Limb (tissue), 2 donors: ENCODE measurements around the gene LDLRAD3.
"Not testable (repeated sequence)": the region's sequence is repeated elsewhere in the genome, so short reads cannot be mapped to it uniquely, and the experiment has no call there.

ENCODE experiments used
- DNase-seq, 2 donors: peaks; one replicate each; pipeline ENCODE4 v3.0.0-alpha.2; 2016; ENCODE audit errors: extremely low spot score in 2 of 2

LDLRAD3 gene

DNA sequence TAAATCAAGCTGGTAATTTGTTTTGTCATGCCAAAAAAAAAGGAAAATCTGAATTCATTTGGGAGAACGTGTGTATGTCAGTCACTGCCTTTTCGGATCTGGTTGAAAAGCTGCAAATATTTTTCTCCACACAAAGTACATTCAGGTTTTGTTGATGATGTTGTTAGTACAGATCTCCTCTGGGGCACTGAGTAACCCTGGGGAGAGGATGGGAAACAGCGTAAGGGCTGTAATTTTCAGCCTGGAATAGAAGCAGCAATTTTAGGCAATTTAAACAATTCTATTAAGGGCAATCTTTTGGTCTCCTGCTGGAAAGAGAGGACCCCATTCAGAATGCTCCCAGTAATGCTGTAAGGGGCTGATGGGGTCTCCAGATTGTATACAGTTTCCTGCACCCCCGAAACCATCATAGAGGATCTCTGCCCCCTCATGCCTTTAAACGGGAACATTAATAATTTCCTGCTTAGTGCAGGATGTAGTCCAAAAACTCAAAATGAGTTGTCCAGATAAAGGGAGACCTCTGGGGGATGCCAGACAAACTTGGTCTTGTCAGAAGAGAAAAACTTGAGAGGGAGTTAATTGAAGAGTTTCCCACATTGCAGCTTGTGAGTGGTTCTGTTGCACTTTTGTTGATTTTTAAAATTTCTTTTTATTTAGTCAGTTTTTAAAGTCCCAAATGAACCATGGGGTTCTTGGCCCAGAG, 213.1 kb downstream of the LDLRAD3 start:
- DNase-seq: peak in 1 of 2 donors; percentile 12

DNA sequence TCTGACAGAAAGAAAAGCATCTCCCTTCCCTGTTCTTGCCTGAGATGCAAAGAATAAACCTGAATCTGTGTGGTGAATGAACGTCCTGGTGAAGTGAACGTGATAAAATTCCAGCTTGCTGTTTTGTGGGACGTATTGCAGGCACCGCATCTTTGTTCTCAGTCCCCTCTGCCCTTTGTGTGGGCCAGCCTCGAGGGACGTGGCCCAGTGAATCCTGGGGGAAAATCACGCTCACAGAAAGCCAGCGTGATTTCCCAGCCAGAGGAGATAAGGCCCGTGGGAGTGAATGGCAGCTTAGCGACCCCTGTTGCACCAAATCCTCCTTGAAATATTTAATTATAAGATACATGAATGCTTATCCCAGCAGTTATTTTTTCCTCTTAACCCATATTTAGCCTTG, 216.2 kb downstream of the LDLRAD3 start:
- DNase-seq: peak in 1 of 2 donors; percentile 23

DNA sequence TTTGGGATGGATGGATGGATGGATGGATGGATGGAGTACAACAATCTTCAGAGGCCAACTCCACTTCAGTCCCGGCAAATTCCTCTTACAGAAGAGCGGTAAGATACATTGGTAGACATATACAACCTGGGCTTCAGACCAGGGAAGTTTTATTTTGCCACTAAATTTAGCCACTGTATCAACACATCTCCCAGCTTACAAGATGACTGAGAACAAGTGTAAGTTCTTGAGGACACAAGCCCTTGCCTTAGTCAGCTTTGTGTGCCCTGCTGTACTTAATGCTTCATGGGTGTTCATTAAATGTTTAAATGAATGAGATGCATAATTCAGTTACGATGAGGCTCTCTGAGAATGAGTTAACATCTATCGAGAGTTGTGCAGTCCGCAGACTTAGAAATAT, 217.7 kb downstream of the LDLRAD3 start:
- peak in 1 of 2 donors; percentile 1 for DNase-seq

DNA sequence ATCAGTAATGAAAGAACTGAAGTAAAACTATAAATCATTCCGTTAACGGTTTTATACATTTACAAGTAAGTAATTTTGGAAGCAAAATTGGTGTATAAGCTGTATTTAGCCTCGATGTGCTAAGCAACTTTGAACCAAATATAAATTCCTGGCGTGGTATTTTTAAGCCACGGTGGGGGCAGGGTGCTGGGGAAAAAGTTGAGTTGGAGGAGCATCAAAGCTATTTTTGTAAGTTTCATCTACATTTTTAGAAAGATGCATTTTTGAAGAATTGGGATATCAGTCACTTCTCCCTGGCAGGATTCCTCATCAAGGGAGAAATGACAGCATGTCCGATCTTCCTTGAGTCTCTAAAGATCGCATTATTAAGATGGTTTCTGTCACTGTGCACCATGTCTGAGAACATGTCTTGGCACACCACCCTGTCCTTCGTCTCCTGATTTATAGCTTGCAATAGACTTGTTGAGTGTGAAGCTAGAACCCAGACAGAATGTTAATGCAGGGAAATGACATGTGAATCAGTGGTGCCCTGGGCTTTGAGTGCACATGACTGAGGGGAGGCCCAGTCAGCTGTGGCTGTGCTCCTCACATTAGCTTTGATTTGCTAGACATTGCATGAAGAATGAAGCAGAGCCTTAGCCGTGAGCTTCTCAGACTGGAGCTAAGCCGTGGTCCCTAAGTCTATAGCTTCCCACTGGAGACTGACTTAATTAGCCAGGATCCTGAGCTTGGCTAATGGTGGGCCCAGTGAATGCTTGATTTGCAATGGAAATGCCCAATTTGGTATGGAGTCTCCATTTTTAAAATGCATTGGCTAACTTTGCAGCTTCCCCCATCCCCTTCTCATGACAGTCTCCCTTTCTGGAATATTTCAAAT, 218.4 kb downstream of the LDLRAD3 start:
- DNase-seq: peak; percentile 39 to 67

DNA sequence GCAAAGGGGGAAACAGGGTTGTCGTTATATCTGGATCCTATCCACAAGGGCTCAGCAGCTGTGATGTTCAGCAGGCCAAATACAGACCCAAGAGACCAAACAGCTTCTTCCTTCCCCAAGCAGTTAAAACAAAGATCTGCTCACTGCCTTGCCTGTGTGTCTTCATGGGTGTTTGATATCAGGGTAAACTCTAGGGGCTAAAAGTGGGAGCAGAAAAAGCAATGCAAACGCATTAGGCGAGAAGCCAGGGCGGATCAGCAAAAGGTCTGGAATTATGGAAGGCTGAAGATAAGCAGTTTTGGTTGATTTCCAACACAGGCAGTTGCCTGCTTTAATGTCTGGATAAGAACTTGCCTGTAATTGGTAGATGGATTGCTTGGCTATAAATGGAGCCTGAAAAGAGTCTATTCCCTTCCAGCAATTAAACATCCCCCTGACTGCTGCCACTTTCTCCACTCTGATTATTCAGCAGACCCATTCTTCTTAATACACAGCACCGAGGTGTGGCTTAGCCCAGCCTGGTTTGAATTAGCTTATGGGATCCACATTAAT, 219.1 kb downstream of the LDLRAD3 start:
- peak; percentile 53 to 59 for DNase-seq

DNA sequence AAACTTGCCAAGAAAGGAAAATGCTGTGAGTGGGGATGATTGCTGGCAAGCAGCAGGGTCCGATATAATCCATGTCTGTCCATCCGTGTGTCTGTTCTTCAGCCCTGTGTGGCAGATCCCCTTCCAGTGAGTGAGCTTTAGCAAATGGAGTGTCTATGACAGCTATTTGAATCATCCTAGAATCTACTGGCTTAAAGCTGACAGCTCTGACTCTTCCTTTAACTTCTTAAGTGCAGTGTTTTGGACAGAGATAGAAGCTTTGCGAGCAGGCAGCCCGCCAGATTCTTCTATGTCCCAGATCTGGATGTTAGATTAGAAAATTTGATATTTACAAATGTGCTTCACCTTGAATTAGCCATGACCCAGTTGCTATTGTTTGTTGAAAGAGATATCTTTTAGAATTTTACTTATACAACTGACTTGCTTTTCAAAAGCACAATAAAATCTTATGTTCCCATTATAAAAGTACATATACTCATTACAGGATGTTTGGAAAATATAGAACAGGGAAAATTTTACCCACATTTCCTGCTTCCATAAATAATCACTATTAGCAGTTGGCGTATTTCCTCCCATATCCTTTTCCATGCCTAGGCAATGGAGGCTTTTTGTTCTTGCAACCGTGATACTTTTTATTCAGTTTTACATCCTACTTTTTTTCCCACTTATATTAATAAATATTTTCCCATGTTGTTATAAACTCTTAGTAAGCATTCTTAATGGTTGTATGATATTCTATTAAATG, 220.8 kb downstream of the LDLRAD3 start:
- peak in 1 of 2 donors; percentile 30 for DNase-seq

DNA sequence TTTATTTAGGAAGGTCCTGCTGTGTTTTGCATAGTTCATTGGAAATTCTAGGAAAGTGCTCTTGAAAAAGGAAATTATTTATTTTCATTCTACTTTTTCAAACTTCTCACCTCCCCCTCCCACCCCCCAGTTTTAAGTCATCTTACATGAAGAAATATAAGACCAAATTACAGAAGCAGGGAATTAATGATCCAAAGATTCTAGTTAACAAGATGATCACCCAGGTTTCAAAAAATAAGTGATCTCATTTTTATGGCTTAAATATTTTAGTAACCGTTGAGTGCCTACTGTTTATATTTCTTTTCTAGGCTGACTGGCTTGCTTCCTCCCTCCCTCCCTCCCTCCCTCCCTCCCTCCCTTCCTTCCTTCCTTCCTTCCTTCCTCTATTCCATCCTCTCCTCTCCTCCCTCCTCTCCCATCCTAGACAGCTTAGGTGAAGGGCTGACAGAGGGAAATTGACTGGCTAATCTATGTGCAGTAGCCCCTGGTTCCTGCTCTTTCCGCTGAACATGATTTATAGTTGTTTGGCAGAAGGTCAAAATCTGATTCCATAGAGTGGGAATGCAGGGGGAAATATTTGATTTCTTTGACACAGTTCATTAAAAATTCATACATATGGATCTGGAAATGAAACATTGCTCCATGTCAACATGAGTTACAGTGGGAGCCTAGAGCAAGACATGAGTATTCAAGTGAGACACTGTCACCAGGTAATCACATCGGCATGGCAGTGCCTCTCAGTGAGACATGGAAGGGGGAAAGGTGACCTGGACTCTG, 221.9 kb downstream of the LDLRAD3 start:
- no peak for DNase-seq

DNA sequence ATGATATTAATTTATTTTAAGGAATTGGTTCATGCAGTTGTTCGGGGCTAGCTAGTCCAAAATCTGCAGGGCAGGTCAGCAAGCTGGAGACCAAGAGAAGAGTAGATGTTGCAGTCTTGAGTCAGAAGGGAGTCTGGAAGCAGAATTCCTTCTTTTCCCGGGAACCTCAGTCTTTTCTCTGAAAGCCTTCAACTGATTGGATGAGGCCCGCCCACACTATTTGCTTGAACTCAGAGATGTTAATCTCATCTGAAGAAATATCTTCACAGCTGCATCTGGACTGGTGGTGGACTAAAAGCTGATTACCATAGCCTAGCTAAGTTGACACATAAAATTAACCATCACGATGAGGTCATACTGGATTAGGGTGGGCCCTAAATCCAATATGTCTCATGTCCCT, 223.2 kb downstream of the LDLRAD3 start:
- no peak for DNase-seq

DNA sequence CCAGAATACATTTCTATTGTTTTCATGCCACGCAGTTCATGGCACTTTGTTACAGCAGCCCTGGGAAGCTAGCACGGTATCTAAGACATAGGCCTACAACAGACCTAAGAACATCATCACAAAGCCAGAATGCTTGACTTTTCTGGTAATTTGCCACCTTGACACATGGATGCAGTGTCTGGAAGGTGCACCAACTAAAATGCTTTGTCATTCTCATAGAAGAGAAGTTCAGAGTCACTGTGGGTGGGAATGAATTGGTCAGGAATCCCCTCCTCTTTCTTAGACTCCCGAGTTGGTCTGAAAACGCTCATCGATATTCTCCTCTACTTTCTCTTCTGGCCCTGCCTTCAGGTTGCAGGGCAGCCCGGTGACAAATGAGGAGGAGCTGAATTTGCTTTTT, 223.9 kb downstream of the LDLRAD3 start:
- DNase-seq: no peak

DNA sequence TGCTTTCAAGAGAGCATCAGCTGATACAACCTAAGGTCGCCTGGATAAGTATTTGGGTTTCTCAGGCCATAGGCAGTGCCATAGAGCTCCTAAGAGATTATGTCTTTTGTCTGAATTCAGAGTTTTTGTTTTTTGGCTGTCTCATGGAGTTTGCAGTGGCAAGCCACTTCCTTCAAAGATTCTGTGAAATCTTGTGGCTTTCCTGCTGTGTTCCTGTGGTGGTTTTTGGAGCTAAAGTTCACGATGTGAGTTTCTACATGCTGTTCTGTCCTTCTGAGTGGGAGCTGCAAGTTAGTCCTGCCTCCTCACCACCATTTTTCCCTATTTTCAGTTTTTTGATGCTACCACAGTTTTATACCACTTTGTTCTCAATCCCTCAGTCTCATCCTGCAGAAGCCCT, 234.0 kb downstream of the LDLRAD3 start:
- no peak for DNase-seq

DNA sequence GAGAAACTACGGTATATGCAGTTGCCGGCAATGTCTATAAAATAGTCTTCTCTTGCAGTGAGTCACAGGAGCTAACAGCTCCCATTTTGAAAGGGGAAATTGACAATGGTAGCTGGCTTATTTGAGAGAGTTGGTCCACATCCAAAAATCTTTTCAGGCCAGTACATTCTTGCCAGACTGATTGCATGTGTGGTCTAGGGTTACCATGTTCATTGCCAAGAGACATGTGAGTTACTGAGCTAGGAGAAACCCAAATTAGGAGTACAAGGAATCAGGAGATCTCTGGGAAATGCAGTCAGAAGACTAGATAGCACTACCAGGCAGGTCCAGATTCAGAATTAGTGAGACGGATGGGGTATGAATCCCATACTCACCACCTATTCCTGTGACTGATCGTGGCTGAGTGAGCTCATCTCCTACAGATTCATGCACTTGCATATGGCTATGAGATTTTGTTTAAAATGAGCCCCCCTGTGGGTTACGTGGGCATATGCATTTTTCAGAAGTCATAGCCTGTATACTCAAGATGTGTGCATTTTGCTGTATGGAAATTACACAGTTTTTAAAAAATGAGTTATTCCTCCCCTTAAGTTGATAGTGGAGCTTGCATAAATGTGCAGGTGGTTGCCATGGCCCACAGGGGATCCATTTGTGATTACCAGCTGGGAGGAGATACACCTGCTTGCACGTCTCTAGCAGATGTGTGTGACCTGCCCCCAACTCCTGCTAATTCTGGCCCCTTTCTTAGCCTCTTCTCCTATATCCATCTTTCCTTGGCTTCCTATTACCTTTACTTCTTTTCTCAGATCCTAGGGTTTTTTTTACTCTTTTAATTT, 242.7 kb downstream of the LDLRAD3 start:
- DNase-seq: peak in 1 of 2 donors; percentile 67

DNA sequence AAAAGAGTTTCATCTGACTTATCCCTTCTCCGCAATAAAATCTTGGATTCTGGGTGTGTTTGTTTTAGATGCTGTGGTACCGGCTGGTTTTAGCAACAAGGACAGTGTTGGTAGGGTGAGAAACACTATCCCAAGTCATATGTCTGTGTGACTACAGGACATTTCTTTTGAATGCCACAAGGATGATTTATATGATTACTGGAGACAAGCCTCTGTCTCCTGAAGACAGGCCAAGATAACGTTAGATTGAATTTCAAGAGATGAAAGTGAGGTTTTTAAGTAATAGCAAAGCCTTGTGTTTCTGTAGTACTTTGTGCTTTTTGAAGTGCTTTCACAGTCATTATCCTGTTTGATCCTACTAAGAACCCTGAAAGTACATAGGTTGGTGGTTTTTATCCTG, 243.8 kb downstream of the LDLRAD3 start:
- DNase-seq: no peak

DNA sequence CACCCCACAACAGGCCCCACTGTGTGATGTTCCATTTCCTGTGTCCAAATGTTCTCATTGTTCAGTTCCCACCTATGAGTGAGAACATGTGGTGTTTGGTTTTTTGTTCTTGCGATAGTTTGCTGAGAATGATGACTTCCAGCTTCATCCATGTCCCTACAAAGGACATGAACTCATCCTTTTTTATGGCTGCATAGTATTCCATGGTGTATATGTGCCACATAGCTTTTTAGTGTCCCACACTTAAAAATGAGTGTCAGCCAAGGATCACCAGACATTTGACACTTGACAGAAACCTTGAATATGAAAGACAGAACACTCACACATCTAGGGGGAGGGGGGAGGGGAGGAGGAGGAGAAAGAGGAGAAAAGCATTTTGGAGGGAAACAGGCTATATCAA, 245.9 kb downstream of the LDLRAD3 start:
- DNase-seq: not testable (repeated sequence)

DNA sequence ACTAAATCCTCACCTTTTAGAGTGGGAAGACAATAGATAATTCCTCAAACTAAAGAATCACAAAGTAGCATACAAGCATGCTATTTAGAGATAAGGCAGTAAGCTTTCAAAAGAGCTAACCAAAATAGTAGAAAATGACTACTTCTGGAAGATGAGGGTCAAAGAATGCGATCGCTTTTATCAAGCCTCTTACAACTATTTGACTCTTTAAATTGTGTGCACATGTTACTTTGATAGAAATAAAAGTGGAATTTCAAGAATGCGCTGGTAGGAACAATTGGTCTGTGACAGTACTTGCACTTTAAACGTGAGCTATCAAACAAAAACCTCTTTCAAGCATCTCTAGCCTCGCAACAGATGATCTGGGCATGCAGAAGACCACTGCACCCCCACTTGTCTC, 248.1 kb downstream of the LDLRAD3 start:
- DNase-seq: no peak

DNA sequence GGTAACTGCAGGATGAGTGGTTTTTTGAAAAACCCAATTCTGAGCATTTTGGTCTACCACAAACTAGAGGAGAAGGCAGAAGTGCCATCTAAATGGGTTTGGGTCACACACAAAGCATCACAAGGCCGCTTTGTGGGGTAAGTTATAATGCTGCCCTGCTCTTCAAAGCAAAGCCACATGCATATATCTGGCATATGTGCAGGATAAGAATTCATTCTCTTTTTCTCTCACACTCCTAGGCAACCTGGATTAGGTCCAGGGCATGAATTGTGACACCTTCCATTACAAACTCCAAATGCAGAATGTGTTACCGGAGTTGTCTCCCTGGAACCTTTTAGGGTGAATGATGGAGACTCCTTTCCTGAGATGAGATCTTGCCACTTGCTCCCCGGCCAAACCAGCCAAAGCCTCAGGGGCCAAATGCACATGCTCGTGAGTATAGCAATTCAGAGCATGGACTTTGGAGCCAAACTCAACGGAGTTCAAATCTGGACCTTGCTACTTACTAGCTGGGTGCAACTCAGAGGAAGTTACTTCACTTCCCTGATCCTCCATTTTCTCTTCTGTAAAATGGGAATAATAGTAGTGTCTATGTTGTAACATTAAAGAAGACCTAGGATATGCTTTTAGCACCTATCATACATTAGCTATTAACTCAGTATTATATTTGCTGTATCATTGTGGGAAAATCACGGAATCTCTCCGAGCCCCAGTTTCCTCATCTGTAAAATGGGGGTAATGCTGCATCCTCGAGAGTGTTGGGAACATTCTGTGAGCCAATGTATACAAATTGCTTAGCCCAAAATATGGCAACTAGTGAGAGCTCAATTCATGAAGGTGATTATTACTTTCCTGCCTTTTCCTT, 248.8 kb downstream of the LDLRAD3 start:
- DNase-seq: no peak

DNA sequence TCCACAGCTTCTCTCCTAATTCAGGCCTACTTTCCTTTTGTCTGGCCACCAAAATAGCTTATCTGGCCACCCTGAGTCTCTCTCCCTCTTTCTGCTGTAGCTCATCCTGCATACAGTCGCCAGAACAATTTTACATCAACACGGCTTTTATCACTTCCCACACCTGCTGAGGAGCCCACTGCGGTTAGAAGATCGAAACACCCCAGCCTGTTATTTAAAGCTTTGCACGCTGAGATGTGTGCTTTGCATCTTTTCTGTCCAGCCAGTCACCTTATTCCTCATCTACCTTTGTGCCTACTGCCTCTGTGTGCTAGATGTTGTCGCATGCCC, 249.4 kb downstream of the LDLRAD3 start:
- no peak for DNase-seq

DNA sequence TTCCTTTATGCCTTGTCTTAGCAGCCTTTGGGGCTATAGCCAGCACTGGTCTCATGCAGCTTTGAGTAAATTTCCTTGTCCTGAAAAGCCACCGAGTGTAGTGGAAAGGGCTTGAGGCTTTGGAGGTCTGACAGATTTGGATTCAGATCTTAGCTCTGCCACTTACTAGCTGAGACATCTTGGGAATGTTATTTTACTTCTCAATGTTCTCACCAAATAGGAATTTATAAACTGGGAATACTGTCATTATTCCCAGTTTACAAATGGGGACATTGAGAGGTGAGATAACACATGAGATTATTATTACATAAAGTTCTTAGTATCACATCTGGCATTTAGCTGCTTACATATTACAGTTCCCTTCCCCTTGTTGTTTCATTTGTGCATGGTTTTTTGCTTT, 249.9 kb downstream of the LDLRAD3 start:
- DNase-seq: no peak

DNA sequence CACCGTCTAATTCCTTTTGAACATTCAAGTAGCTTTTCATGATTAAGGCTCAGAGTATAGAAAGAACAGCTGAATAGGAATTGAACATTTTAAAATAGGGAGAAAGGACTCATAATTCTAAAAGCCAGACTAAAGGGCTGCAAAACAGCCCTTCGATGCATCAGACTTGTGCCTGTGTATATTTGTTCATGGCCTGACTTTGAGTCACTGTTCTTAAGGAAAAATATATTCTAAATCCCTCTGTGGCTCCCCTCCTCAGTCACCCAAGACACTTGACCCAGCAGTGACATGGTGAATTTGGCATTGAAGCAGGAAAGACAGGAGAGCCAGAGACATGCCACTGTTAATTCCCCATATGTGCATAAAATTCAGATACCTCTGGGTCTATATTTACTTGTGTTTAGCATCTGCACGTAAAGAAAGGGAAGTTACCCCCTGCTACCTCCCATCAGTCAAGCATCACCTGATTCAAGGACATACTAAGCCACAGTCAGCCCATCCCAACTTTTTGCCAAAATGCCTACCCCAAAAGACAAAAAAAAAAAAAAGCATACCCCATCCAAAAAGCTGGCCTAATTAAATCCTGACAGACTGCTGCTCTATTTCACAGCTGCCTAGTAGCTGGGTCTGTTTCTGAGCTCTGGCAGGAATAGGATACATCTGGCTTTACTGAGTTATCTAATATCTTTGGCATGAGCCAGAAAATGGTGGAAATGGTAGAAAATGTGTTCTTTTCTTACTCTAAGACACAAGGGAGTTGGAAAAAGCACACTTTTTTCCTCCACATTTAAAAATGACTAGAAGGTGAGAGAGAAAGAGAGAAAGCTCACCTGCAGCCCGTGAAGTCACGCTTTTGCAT, 251.9 kb downstream of the LDLRAD3 start:
- peak in 1 of 2 donors; percentile 87 for DNase-seq
